Prostate gland (tissue), 2 donors: Measurements from ENCODE around the gene SPANXN3. TPM values are rescaled to one million over a fixed set of nuclear protein-coding genes. Genes with fewer than 3 reads are reported as not detected.
"Not testable (repeated sequence)": the region's sequence is repeated elsewhere in the genome, so short reads cannot be mapped to it uniquely, and the experiment has no call there.

Experiments used
- DNase-seq: peaks from one replicate; pipeline ENCODE4 v3.0.0-alpha.2; 2019; ENCODE audit warnings: low spot score
- H3K27ac ChIP-seq, 2 donors: fragments of 200-600 bp; sonication (generic); 2 replicates each; pipeline ENCODE4 v1.5.1; 2017 to 2019
- H3K27me3 ChIP-seq: fragments of 200-600 bp; sonication (generic); replicated peaks from 2 replicates; pipeline ENCODE4 v1.5.1; 2019; ENCODE audit not compliant: insufficient read depth
- H3K36me3 ChIP-seq, 2 donors: fragments of 200-600 bp; sonication (generic); 1 replicate in 1 of 2; 2 replicates in 1 of 2; pipeline versions ENCODE4 v1.5.1 to v1.8.1; 2017 to 2019
- H3K4me1 ChIP-seq: fragments of 200-600 bp; sonication (generic); replicated peaks from 2 replicates; pipeline ENCODE4 v1.5.1; 2019
- H3K4me3 ChIP-seq, 2 donors: fragments of 200-600 bp; sonication (generic); 2 replicates each; pipeline ENCODE4 v1.5.1; 2017 to 2019
- H3K9me3 ChIP-seq: fragments of 200-600 bp; sonication (generic); 2 replicates; pipeline ENCODE4 v1.5.1; 2017
- CTCF ChIP-seq, 4 experiments: fragments of 200-600 bp in 2 of 4; fragments of 450-650 bp in 2 of 4; sonication (generic) in 2 of 4; IDR thresholded peaks; 1 replicate in 3 of 4; 2 replicates in 1 of 4; pipeline ENCODE4 v1.5.1; 2016 to 2019; ENCODE audit warnings: antibody characterized with exemption in 4 of 4, mild to moderate bottlenecking in 2 of 4, moderate library complexity in 2 of 4
- POLR2A ChIP-seq: fragments of 450-650 bp; IDR thresholded peaks from one replicate; pipeline ENCODE4 v1.6.1; 2016; ENCODE audit warnings: antibody characterized with exemption, mild to moderate bottlenecking
- POLR2AphosphoS5 ChIP-seq: sonication (generic); formaldehyde crosslinking; IDR thresholded peaks from one replicate; pipeline ENCODE4 v1.6.1; 2017; ENCODE audit warnings: antibody characterized with exemption
- WGBS: methylation state at CpG from one replicate; pipeline ENCODE4 v1.1.5; 2018; 5-methylcytosine and 5-hydroxymethylcytosine counted together
- intact Hi-C: fragments of 100-400 bp; cut with DNase I; formaldehyde crosslinking; loops from one replicate; pipeline ENCODE4 v1.14.2; 2022
- total RNA-seq, 2 donors: library from RNA; depleted of rRNA; stranded (reverse); fragments of >200 nt; gene quantifications; one replicate each; pipeline ENCODE4 v1.1.0, GENCODE V29; 2016

The SPANXN3 gene
- total RNA-seq: 1 to 10 TPM in 1 of 2 donors, not detected in 1; 2.4 TPM

GRCh38 chrX:143517375-143517774, at the start of gene SPANXN3:
Gene SPANXN3 (minus strand): TSS chrX:143517475. CDS start chrX:143517391, 84 bp downstream.
- H3K27ac ChIP-seq, H3K4me1 ChIP-seq, H3K36me3 ChIP-seq, H3K27me3 ChIP-seq, intact Hi-C loops, DNase-seq, H3K4me3 ChIP-seq, H3K9me3 ChIP-seq: not testable (repeated sequence)
- no CpG with 5 or more reads among the region's 5 CpGs for whole genome bisulfite sequencing

- no peaks in the 10 kb centered on the region for H3K4me1 ChIP-seq
- H3K4me3 ChIP-seq: no peak overlapping the region
- intact Hi-C loops: no loop called here
- H3K27me3 ChIP-seq: no peaks in the 10 kb centered on the region
- TF ChIP-seq CTCF (IDR thresholded peaks at IDR 0.05): no peak
- TF ChIP-seq POLR2A: no peak
- TF ChIP-seq POLR2AphosphoS5: no peak
- WGBS: 90% methylated on average over 2 of the region's 3 CpGs
- no peaks in the 10 kb centered on the region for H3K9me3 ChIP-seq
- H3K27ac ChIP-seq: no peak overlapping the region
- H3K36me3 ChIP-seq: no peaks in the 10 kb centered on the region
- no peak for DNase-seq
Observed at GRCh38 chrX:143536176-143536575, 18.9 kb upstream of the SPANXN3 start.

- H3K9me3 ChIP-seq, intact Hi-C loops, DNase-seq, H3K4me3 ChIP-seq, H3K27ac ChIP-seq, H3K4me1 ChIP-seq, H3K27me3 ChIP-seq, H3K36me3 ChIP-seq: not testable (repeated sequence)
- WGBS: 54% methylated on average over 6 of the region's 6 CpGs
Observed at GRCh38 chrX:143502196-143502595, 15.1 kb downstream of the SPANXN3 start.

- no peaks in the 10 kb centered on the region for H3K4me1 ChIP-seq
- H3K36me3 ChIP-seq: no peaks in the 10 kb centered on the region
- H3K9me3 ChIP-seq: no peaks in the 10 kb centered on the region
- WGBS: 56% methylated on average over 3 of the region's 3 CpGs
- no peak overlapping the region for H3K27ac ChIP-seq
- TF ChIP-seq POLR2AphosphoS5: no peak
- TF ChIP-seq POLR2A: no peak
- no peak for TF ChIP-seq CTCF (IDR thresholded peaks at IDR 0.05)
- no peak for DNase-seq
- no peaks in the 10 kb centered on the region for H3K27me3 ChIP-seq
- no peak overlapping the region for H3K4me3 ChIP-seq
- intact Hi-C loops: no loop called here
Observed at GRCh38 chrX:143500751-143501150, 16.5 kb downstream of the SPANXN3 start.

- H3K4me3 ChIP-seq: no peak overlapping the region
- no peak for TF ChIP-seq CTCF (IDR thresholded peaks at IDR 0.05)
- no peak for TF ChIP-seq POLR2AphosphoS5
- no peak for TF ChIP-seq POLR2A
- H3K9me3 ChIP-seq: no peaks in the 10 kb centered on the region
- H3K27ac ChIP-seq: no peak overlapping the region
- no peak for DNase-seq
- H3K27me3 ChIP-seq: no peaks in the 10 kb centered on the region
- H3K36me3 ChIP-seq: no peaks in the 10 kb centered on the region
- intact Hi-C loops: no loop called here
- WGBS: 90% methylated on average over 8 of the region's 8 CpGs
- H3K4me1 ChIP-seq: no peaks in the 10 kb centered on the region
Observed at GRCh38 chrX:143486105-143486504, 31.2 kb downstream of the SPANXN3 start.

GRCh38 chrX:143476751-143477150, 40.5 kb downstream of the SPANXN3 start:
- Histone ChIP-seq H3K9me3 (no peaks in the 10 kb centered on the region), H3K36me3 (no peaks in the 10 kb centered on the region), H3K27ac (no peak overlapping the region), H3K27me3 (no peaks in the 10 kb centered on the region), H3K4me3 (no peak overlapping the region), H3K4me1 (no peaks in the 10 kb centered on the region)
- DNase-seq: no peak
- WGBS: 94% methylated on average over 3 of the region's 4 CpGs
- TF ChIP-seq POLR2AphosphoS5: no peak
- no peak for TF ChIP-seq CTCF (IDR thresholded peaks at IDR 0.05)
- no peak for TF ChIP-seq POLR2A
- intact Hi-C loops: no loop called here
